Colonic mucosa (tissue), 4 donors: Measurements from ENCODE around the gene HCAR2. TPM values are rescaled to one million over a fixed set of nuclear protein-coding genes. Genes with fewer than 3 reads are reported as not detected.

ENCODE experiments used
- DNase-seq: peaks from one replicate; pipeline ENCODE4 v3.0.0-alpha.2; 2020
- H3K27ac ChIP-seq: fragments of 200-600 bp; one replicate; pipeline ENCODE4 v1.8.0; 2021
- H3K27me3 ChIP-seq: fragments of 200-600 bp; one replicate; pipeline ENCODE4 v1.8.0; 2021
- H3K36me3 ChIP-seq: fragments of 200-600 bp; one replicate; pipeline ENCODE4 v1.8.0; 2021
- H3K4me1 ChIP-seq: fragments of 200-600 bp; one replicate; pipeline ENCODE4 v1.8.0; 2021; ENCODE audit warnings: mild to moderate bottlenecking
- H3K4me3 ChIP-seq: fragments of 200-600 bp; one replicate; pipeline ENCODE4 v1.8.0; 2021
- H3K9ac ChIP-seq, 2 donors: one replicate each; pipeline ENCODE4 v1.7.0; 2013; ENCODE audit warnings: control low read depth in 2 of 2, low read depth in 2 of 2, low read length in 2 of 2
- H3K9me3 ChIP-seq: fragments of 200-600 bp; one replicate; pipeline ENCODE4 v1.8.0; 2021
- intact Hi-C: fragments of 100-400 bp; cut with DNase I; formaldehyde crosslinking; loops from one replicate; pipeline ENCODE4 v1.14.1; 2022
- total RNA-seq, 2 donors: library from RNA; stranded (reverse); fragmentation: NEBNext Ultra II Directional in 1 of 2; extraction: Animal tissue kit (Norgen Biotek cat#: 25700) in 1 of 2; gene quantifications; one replicate each; pipeline ENCODE4 v1.2.1, GENCODE V29; 2021
- TF ChIP-seq, protein P1 (sequence below): fragments of 200-600 bp; IDR thresholded peaks from one replicate; pipeline ENCODE4 v1.8.0; 2022; ENCODE audit warnings: antibody characterized with exemption, mild to moderate bottlenecking
- donor health status: healthy.
- donor health status: DM: no; HTN: no; CAD: no.
- donor health status: DM: no; HTN: no; CAD: no.

Gene HCAR2
- total RNA-seq, 2 donors from 2014 or later = 0.12 to 0.56 TPM

DNA sequence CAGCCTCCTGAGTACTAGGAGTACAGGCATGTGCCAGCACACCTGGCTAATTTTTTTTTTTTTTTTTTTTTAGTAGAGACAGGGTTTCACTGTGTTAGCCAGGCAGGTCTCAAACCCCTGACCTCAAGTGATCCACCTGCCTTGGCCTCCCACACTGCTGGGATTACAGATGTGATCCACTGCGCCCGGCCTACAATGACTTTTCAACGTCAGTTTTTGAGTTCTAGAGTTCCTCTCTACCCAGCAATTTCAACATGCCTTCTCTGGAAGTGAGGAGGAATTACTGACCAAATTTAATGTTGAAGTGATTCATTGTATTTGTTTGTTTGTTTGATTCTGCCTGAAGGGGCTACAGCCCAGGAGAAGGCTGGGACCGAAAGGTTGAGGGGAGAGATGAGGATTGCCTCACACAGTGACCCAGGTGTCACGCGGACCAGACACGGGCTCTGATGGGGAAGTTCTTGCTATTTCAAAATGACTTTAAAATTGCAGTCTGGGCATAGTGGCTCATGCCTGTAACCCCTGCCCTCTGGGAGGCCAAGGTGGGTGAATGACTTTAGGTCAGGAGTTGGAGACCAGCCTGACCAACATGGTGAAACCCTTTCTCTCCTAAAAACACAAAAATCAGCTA lies 40.9 kb upstream of the HCAR2 start:
- Histone ChIP-seq H3K36me3 (no peaks in the 10 kb centered on the region), H3K27me3 (no peaks in the 10 kb centered on the region), H3K9me3 (no peaks in the 10 kb centered on the region), H3K27ac (no peak overlapping the region), H3K4me1 (no peaks in the 10 kb centered on the region), H3K9ac (no peak overlapping the region), H3K4me3 (no peak overlapping the region)
- DNase-seq = no peak
- TF ChIP-seq, protein P1, sequence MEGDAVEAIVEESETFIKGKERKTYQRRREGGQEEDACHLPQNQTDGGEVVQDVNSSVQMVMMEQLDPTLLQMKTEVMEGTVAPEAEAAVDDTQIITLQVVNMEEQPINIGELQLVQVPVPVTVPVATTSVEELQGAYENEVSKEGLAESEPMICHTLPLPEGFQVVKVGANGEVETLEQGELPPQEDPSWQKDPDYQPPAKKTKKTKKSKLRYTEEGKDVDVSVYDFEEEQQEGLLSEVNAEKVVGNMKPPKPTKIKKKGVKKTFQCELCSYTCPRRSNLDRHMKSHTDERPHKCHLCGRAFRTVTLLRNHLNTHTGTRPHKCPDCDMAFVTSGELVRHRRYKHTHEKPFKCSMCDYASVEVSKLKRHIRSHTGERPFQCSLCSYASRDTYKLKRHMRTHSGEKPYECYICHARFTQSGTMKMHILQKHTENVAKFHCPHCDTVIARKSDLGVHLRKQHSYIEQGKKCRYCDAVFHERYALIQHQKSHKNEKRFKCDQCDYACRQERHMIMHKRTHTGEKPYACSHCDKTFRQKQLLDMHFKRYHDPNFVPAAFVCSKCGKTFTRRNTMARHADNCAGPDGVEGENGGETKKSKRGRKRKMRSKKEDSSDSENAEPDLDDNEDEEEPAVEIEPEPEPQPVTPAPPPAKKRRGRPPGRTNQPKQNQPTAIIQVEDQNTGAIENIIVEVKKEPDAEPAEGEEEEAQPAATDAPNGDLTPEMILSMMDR = no peak
- intact Hi-C loops = no loop called here

DNA sequence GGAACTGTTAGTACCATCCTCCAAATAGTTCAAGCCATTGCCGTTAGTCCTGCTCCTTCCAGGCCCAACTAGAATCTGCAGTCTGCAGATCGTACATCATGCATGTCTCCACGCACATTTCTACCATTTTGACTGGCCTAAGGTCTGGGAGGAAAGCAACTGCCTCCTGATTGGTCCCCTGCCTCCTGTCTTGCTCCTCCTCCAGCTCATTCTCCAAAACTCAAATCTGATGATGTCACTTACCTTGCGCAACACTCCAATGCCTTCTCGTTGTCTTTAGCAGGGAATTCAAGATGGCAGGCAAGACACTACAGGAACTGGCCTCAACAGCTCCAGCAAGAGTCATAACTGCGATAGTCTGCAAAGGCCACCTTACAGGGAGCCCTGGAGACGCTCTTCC lies 37.2 kb upstream of the HCAR2 start:
- TF ChIP-seq, protein P1 = no peak
- Histone ChIP-seq H3K36me3 (no peaks in the 10 kb centered on the region), H3K4me1 (no peaks in the 10 kb centered on the region), H3K9me3 (no peaks in the 10 kb centered on the region), H3K27ac (no peak overlapping the region), H3K4me3 (no peak overlapping the region), H3K27me3 (no peaks in the 10 kb centered on the region), H3K9ac (no peak overlapping the region)
- DNase-seq = no peak
- intact Hi-C loops = no loop called here

DNA sequence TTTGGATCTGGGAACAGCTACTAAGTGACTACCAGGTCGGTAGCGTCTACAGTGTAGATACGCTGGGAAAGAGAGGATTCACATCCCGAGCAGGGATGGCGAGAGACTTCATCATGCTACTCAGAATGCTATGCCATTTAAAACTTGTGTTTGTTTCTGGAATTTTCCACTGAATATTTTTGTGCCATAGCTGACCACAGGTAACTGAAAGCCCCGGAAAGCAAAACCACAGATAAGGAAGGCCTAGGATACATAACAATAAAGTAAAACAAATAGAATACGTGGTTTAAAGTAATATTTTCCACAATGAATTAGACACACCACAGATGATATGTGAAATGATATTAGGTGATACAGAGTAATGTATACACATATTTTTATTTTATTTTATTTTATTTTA lies 35.4 kb upstream of the HCAR2 start:
- Histone ChIP-seq H3K27ac (no peak overlapping the region), H3K9me3 (no peaks in the 10 kb centered on the region), H3K4me3 (no peak overlapping the region), H3K36me3 (no peaks in the 10 kb centered on the region), H3K9ac (no peak overlapping the region), H3K27me3 (no peaks in the 10 kb centered on the region), H3K4me1 (no peaks in the 10 kb centered on the region)
- intact Hi-C loops = no loop called here
- DNase-seq = no peak
- TF ChIP-seq, protein P1 = no peak

DNA sequence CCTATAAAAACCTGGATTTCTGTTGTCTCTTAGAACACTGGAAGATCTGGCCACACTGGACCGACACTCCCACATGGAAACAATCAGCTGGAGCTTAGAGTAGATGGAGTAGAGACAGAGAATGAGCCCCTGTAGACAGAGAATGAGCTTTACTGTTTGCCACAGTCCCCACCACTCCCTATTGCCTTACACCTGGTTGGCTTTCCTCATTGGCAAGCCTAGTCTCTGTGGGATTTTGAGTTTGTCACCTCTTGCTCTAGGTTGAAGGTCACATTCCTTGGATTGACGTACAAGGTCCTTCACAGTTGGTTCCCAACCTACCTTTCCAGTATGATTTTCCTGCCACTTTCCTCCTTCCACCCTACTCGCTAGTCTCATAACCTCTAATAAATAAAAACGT lies 29.5 kb upstream of the HCAR2 start:
- H3K9ac ChIP-seq = no peak overlapping the region

DNA sequence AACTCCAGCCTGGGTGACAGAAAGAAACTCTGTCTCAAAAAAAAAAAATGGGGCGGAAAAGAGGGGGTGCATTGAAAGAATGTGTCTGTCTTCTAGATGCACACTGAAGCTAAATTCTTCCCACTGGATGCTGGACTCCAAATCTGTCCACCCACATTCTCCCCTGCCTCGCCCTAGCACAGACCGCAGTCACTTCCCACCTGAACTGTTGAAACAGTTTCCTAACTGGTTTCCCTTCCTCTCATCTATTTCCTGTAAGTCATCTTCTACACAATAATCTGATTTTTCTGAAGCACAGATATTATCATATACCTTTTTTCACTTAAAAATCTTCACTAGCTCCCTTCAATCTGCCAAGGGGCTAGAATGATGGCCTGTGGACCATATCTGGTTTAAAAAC lies 29.0 kb upstream of the HCAR2 start:
- no peak overlapping the region for H3K4me3 ChIP-seq
- no peak for DNase-seq
- intact Hi-C loops = no loop called here
- no peaks in the 10 kb centered on the region for H3K4me1 ChIP-seq
- H3K36me3 ChIP-seq = no peaks in the 10 kb centered on the region
- no peak overlapping the region for H3K27ac ChIP-seq
- TF ChIP-seq, protein P1 = no peak
- H3K27me3 ChIP-seq = no peaks in the 10 kb centered on the region
- no peak overlapping the region for H3K9ac ChIP-seq
- H3K9me3 ChIP-seq = no peaks in the 10 kb centered on the region

More for the DNA sequence above, 29.5 kb upstream of the HCAR2 start:
- no peak overlapping the region for H3K27ac ChIP-seq
- intact Hi-C loops = no loop called here
- no peaks in the 10 kb centered on the region for H3K9me3 ChIP-seq
- H3K27me3 ChIP-seq = no peaks in the 10 kb centered on the region
- no peaks in the 10 kb centered on the region for H3K4me1 ChIP-seq
- H3K4me3 ChIP-seq = no peak overlapping the region
- TF ChIP-seq, protein P1 = no peak
- no peak for DNase-seq
- H3K36me3 ChIP-seq = no peaks in the 10 kb centered on the region
